HCT116 (cell line): ENCODE results near the gene DOCK7. TPM values are rescaled to one million over a fixed set of nuclear protein-coding genes. Genes with fewer than 3 reads are reported as not detected.

ENCODE experiments used
- ATAC-seq: fragments of 200-7000 bp; cut with Tn5 transposase; 2 replicates; pipeline ENCODE4 v1.9.1; 2020; ENCODE audit warnings: mild to moderate bottlenecking, moderate library complexity
- BruUV-seq: library from RNA; stranded (reverse); fragments of 400-500 nt; replicated peaks from 2 replicates; lab custom pipeline; 2021; lab: Mats Ljungman, UMichigan
- CTCF ChIA-PET: fragments of 300-600 bp; sonication (Branson Sonifier 250); formaldehyde crosslinking; loops from one replicate; lab custom pipeline; 2021; ENCODE audit warnings: antibody characterized with exemption; lab: Charles Lee
- POLR2A ChIA-PET: fragments of 300-600, 350-600 bp; sonication (Branson Sonifier 250); formaldehyde crosslinking; loops from one replicate; lab custom pipeline; 2021; ENCODE audit warnings: antibody characterized with exemption; lab: Charles Lee
- RAD21 ChIA-PET, 2 experiments: fragments of 300-600 bp; sonication (Branson Sonifier 250); formaldehyde crosslinking; loops; one replicate each; lab custom pipeline; 2023; ENCODE audit warnings: low total read pairs in 2 of 2; ENCODE audit not compliant: uncharacterized antibody in 2 of 2, unreplicated experiment in 2 of 2, low non-redundant PET in 1 of 2; lab: Charles Lee
- DNase-seq: peaks from one replicate; pipeline ENCODE4 v3.0.0-alpha.2; 2010; ENCODE audit warnings: low read depth, low spot score
- H2AFZ ChIP-seq: fragments of 200-600 bp; shearing (Covaris generic), sonication (generic); 2 replicates; pipeline ENCODE4 v1.6.1; 2017; ENCODE audit warnings: low read depth, mixed run types, mixed read lengths, antibody characterized with exemption, low read length; ENCODE audit not compliant: poor library complexity, severe bottlenecking
- H3K27ac ChIP-seq: 2 replicates; pipeline ENCODE4 v1.5.1; 2012; ENCODE audit warnings: low read depth, low read length
- H3K27me3 ChIP-seq: fragments of 200-600 bp; sonication (generic); 2 replicates; pipeline ENCODE4 v1.6.1; 2016; ENCODE audit warnings: mixed run types, low read length, mixed read lengths; ENCODE audit not compliant: insufficient read depth
- H3K36me3 ChIP-seq, 2 experiments: fragments of 200-500 bp in 1 of 2; fragments of 200-600 bp in 1 of 2; sonication (Bioruptor generic) in 1 of 2; sonication (generic) in 1 of 2; 2 replicates each; pipeline versions ENCODE4 v1.5.1 to v1.6.1; 2014 to 2016; ENCODE audit warnings: low read length in 2 of 2, inconsistent platforms in 1 of 2, mixed read lengths in 1 of 2, mixed run types in 1 of 2; ENCODE audit not compliant: insufficient read depth in 2 of 2, control insufficient read depth in 1 of 2
- H3K4me1 ChIP-seq, 2 experiments: fragments of 200-600 bp in 1 of 2; sonication (generic) in 1 of 2; 2 replicates each; pipeline versions ENCODE4 v1.5.1 to v1.6.1; 2012 to 2017; ENCODE audit warnings: low read length in 2 of 2, inconsistent platforms in 1 of 2, mild to moderate bottlenecking in 1 of 2, mixed read lengths in 1 of 2, mixed run types in 1 of 2, moderate library complexity in 1 of 2; ENCODE audit not compliant: insufficient read depth in 2 of 2, control insufficient read depth in 1 of 2
- H3K4me2 ChIP-seq: fragments of 200-600 bp; sonication (generic); 2 replicates; pipeline ENCODE4 v1.6.1; 2017; ENCODE audit warnings: mixed run types, low read length, mixed read lengths
- H3K4me3 ChIP-seq, 2 experiments: fragments of 200-600 bp in 1 of 2; sonication (generic) in 1 of 2; replicated peaks in 1 of 2; 2 replicates each; pipeline ENCODE4 v1.5.1; 2011 to 2016; ENCODE audit warnings: low read length in 2 of 2, control low read depth in 1 of 2, low read depth in 1 of 2, mild to moderate bottlenecking in 1 of 2, mixed read lengths in 1 of 2, mixed run types in 1 of 2
- H3K79me2 ChIP-seq: fragments of 200-600 bp; sonication (generic); 2 replicates; pipeline ENCODE4 v1.6.1; 2017; ENCODE audit warnings: mild to moderate bottlenecking, mixed run types, low read length, moderate library complexity, mixed read lengths; ENCODE audit not compliant: insufficient read depth
- H3K9ac ChIP-seq: fragments of 200-600 bp; sonication (generic); 2 replicates; pipeline ENCODE4 v1.6.1; 2016; ENCODE audit warnings: low read length, mixed read lengths
- H3K9me2 ChIP-seq: fragments of 200-600 bp; sonication (generic), shearing (Covaris generic); 2 replicates; pipeline ENCODE4 v1.6.1; 2017; ENCODE audit warnings: mixed run types, mild to moderate bottlenecking, moderate library complexity; ENCODE audit not compliant: insufficient read depth
- H3K9me3 ChIP-seq, 2 experiments: fragments of 200-500 bp in 1 of 2; fragments of 200-600 bp in 1 of 2; sonication (Bioruptor generic) in 1 of 2; sonication (generic) in 1 of 2; 2 replicates each; pipeline ENCODE4 v1.6.1; 2014 to 2017; ENCODE audit warnings: low read length in 2 of 2, mixed read lengths in 2 of 2, inconsistent platforms in 1 of 2, low read depth in 1 of 2, mild to moderate bottlenecking in 1 of 2, mixed run types in 1 of 2, moderate library complexity in 1 of 2; ENCODE audit not compliant: control insufficient read depth in 1 of 2, insufficient read depth in 1 of 2
- H4K20me1 ChIP-seq: fragments of 200-600 bp; sonication (generic), shearing (Covaris generic); 2 replicates; pipeline ENCODE4 v1.6.1; 2017; ENCODE audit warnings: mixed run types, mild to moderate bottlenecking, moderate library complexity; ENCODE audit not compliant: insufficient read depth
- CBX3 ChIP-seq: IDR thresholded peaks from 2 replicates; pipeline ENCODE4 v1.6.1; 2012; ENCODE audit warnings: low read depth
- ELF1 ChIP-seq: IDR thresholded peaks from 2 replicates; pipeline ENCODE4 v1.6.1; 2012; ENCODE audit warnings: low read depth, borderline replicate concordance
- TCF7L2 ChIP-seq: IDR thresholded peaks from 2 replicates; pipeline ENCODE4 v1.7.0; 2011; ENCODE audit warnings: borderline replicate concordance, inconsistent platforms; ENCODE audit not compliant: insufficient read depth, insufficient read length; ENCODE audit errors: extremely low read depth
- YY1 ChIP-seq: IDR thresholded peaks from 2 replicates; pipeline ENCODE4 v1.6.1; 2011; ENCODE audit warnings: low read length, low read depth, moderate library complexity, mild to moderate bottlenecking; ENCODE audit not compliant: insufficient replicate concordance; ENCODE audit errors: extremely low read depth
- intact Hi-C: fragments of 100-400 bp; cut with micrococcal nuclease; formaldehyde crosslinking; loops from 2 replicates; pipeline ENCODE4 v1.10.0; 2022
- total RNA-seq: library from RNA; stranded (reverse); gene quantifications from one replicate; pipeline ENCODE4 v1.2.1, GENCODE V29; 2021; ENCODE audit not compliant: unreplicated experiment
- TF ChIP-seq, protein P1 (sequence below): IDR thresholded peaks from 2 replicates; pipeline ENCODE4 v1.6.1; 2011; ENCODE audit warnings: mild to moderate bottlenecking, low read length, moderate library complexity; ENCODE audit not compliant: insufficient replicate concordance; ENCODE audit errors: extremely low read depth
- TF ChIP-seq, protein P2 (sequence below): IDR thresholded peaks from 2 replicates; pipeline ENCODE4 v1.6.1; 2012

Gene DOCK7
- total RNA-seq, 1 experiment from 2014 or later = 49.0 TPM

DNA sequence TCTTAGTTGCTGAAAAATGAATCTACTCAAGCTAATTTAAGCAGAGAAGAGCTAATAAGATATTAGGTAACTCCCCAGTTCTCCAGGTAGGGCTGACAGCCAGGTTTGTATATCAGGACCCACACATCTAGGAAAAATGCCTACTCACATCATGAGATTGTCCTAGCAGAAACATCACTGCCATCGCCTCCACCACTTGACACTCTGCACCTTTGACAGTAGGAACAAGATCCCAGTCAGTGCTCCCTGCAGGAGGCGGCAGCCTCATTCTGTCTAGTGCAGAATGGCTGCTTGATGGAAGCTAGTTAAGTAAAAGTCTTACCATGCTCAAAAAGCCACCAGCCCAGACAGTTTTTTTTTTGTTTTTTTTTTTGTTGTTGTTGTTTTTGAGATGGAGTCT lies 282.9 kb downstream of the DOCK7 start:
- no TSS peak for BruUV-seq
- intact Hi-C loops = loop anchor here (5.0 kb wide), 1 partner anchor 113 kb away; no protein-coding TSS in a partner anchor
- Histone ChIP-seq H3K9me3 (no peaks in the 10 kb centered on the region), H3K79me2 (no peaks in the 10 kb centered on the region), H3K9me2 (no peaks in the 10 kb centered on the region), H3K9ac (no peak overlapping the region), H3K27ac (no peak overlapping the region), H3K36me3 (no peaks in the 10 kb centered on the region), H4K20me1 (no peaks in the 10 kb centered on the region), H3K27me3 (no peaks in the 10 kb centered on the region), H2AFZ (no peak overlapping the region), H3K4me2 (no peak overlapping the region)
- ChIA-PET CTCF (interaction anchor here (6.6 kb wide), 1 partner anchor 230 kb away, joined by 84 read pairs; no protein-coding TSS in a partner anchor), RAD21 (interaction anchor here in 1 of 2 experiments (0.9 kb wide), 1 partner anchor 230 kb away, joined by 4 read pairs; no protein-coding TSS in a partner anchor), POLR2A (no interaction called here)
- DNase-seq = no peak
- TF ChIP-seq, protein P1, sequence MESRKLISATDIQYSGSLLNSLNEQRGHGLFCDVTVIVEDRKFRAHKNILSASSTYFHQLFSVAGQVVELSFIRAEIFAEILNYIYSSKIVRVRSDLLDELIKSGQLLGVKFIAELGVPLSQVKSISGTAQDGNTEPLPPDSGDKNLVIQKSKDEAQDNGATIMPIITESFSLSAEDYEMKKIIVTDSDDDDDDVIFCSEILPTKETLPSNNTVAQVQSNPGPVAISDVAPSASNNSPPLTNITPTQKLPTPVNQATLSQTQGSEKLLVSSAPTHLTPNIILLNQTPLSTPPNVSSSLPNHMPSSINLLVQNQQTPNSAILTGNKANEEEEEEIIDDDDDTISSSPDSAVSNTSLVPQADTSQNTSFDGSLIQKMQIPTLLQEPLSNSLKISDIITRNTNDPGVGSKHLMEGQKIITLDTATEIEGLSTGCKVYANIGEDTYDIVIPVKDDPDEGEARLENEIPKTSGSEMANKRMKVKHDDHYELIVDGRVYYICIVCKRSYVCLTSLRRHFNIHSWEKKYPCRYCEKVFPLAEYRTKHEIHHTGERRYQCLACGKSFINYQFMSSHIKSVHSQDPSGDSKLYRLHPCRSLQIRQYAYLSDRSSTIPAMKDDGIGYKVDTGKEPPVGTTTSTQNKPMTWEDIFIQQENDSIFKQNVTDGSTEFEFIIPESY = no peak
- TF ChIP-seq TCF7L2 (no peak), CBX3 (no peak), YY1 (no peak), ELF1 (no peak)
- TF ChIP-seq, protein P2, sequence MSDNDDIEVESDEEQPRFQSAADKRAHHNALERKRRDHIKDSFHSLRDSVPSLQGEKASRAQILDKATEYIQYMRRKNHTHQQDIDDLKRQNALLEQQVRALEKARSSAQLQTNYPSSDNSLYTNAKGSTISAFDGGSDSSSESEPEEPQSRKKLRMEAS = no peak
- TF ChIP-seq, all 23 proteins: peak for 0
- Histone ChIP-seq H3K4me1 (no peaks in the 10 kb centered on the region), H3K4me3 (no peak overlapping the region)
- ATAC-seq = no peak

Other genes starting within 250 kb of the DOCK7 start
- gene ANGPTL3, start 90.9 kb downstream of the DOCK7 start, total RNA-seq = 0.07 TPM
- gene ATG4C, start 95.7 kb upstream of the DOCK7 start, total RNA-seq = 11.8 TPM